GM11168 (cell line): ENCODE data around the gene WNT5B.
"Not testable (repeated sequence)": the region's sequence is repeated elsewhere in the genome, so short reads cannot be mapped to it uniquely, and the experiment has no call there.

ENCODE experiments used
- in situ Hi-C: fragments of 300-500 bp; cut with MboI; formaldehyde crosslinking; loops from one replicate; pipeline ENCODE4 v1.12.0; 2022; ENCODE audit warnings: low sequenced_read_pairs; ENCODE audit not compliant: unreplicated experiment

WNT5B gene

DNA sequence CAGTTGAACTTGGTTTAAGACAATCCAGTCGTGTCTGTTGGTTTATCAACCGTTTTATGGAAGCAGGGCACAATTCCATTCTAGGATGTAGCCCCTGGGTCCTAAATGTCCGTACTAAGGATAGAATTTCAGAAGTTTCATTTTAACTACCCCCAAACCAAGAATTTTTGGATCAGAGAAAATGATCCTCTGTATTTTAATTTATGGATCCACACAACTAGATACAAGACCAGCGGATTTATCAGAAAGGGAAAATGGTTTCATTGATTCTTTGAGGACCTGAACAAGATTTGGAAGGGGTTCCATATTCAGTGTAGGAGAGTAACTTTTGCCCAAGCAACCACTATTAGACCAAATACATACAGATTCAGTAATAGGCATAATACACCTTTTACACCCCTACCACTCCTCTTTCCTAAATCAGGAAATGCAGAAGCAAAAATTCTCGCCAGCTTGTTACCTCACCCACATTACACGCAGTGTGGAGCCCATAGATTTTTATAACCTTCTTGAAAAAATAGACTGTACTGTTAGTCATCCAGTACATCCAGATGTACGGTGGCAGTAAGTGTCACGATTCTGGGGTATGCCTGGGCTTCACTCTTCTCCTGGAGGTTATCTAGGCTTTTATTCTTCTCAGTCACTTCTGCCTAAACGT lies 33.2 kb upstream of the WNT5B start:
- in situ Hi-C loops, result no loop called here

DNA sequence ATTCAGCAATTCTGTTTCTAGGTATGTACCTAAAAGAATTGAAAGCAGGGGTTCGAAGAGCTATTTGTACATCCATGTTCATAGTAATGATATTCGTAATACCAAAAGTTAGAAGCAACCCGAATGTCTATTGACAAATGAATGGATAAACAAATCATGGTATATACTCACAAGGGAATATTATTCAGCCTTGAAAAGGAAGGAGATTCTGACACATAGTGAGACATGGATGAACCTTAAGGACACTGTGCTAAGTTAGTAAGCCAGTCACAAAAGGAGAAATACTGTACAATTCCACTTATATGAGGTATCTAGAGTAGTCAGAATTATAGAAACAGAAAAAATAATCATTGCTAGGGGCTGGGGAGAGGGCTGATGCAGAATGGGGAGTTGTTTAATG lies 30.3 kb upstream of the WNT5B start:
- in situ Hi-C loops, result no loop called here

DNA sequence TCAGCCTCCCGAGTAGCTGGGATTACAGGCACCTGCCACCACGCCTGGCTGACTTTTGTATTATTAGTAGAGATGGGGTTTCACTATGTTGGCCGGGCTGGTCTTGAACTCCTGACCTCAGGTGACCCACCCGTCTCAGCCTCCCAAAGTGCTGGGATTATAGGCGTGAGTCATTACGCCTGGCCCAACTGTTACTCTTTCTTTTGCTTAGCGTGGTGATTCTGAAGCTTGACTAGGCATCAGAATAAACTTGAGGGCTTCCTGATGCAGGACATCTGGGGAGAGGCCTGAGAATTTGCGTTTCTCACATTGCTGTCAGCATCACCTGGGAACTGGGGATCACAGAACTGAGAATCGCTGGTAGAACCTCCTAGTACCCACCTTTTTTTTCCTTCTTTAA lies 26.3 kb upstream of the WNT5B start:
- in situ Hi-C loops, result not testable (repeated sequence)

DNA sequence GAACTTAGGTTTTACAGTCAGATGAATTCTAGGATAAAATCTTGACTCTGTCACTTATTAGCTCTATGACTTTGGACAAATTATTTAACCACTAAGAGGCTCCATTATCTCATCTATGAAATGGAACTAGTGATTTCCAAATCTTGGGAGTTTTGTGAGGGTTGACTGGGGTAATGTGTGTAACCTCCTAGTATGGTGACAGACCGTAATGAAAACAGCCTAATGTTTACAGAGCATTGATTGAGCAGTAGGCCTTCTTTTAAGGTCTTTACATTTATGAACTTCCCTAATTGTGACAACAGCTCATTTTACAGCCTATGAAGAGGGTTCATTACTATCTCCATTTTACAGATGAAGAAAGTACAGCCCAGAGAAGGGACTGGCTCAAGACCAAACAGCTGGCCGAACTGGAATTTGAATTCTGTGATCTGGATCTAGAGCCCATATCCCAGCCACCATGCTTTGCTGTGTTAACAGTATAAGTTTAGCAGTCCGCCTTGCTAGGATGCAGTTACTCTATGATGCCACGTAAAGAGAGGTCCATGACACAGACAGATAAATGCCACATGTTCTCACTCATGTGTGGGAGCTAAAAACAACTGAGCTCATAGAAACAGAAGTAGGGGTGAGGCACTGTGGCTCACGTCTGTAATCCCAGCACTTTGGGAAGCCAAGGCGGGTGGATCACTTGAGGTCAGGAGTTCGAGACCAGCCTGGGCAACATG lies 25.6 kb upstream of the WNT5B start:
- in situ Hi-C loops, result no loop called here

DNA sequence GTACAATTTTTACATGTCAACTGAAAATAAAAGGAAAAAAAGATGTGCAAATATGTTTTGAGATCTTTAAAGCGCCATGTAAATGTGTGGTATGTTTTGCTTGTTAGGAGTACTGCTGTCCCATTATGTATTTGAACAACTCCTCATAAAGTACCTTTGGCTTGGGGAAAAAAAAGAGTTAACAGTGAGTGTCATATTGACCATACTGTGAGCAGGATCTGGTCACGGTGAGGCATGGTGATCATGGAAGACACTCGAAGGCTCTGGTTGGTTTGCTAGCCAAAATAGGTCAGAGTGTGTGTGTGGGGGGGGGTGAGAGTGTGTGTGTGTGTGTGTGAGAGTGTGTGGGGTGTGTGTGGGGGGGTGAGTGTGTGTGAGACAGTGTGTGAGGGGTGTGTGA lies 24.6 kb upstream of the WNT5B start:
- in situ Hi-C loops, result no loop called here

DNA sequence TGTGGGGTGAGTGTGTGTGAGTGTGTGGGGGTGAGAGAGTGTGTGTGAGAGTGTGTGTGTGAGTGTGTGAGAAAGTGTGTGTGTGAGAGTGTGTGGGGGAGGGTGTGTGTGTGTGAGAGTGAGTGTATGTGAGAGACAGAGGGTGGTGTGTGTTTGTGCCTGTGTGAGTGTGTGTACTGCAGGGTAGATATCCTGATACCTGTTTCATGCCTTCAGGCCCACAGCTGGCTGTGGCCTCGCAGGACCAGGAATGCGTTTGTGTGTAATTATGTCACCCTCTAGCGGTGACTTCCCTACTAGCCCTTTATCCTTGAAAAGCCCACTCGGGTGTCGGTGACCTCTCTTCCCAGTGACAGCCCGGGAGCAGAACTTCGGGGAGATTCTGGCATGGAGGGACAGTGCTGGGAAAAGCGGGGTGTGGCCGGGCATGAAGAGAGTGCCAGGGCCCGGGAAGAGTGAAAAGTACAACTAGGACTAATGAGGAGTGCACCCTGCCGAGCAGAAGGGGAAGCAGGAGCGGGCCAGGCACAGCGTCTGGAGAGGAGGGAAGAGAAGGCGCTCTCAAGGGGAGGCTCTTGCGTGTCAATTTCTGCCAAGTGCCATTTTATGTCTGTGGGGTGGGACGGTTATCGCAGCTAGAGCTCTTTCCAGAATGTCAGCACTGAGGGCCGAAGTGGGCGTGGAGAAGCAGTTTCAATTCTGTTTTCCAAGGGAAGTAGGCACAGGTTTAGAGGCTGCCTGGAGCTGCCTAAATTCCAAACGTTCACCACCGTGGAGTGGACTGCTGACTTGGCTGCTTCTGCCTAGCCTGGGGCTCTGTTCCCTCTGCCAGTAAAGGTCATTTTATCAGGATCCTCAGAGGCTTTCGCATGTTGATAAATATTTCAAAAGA lies 23.7 kb upstream of the WNT5B start:
- in situ Hi-C loops, result no loop called here

DNA sequence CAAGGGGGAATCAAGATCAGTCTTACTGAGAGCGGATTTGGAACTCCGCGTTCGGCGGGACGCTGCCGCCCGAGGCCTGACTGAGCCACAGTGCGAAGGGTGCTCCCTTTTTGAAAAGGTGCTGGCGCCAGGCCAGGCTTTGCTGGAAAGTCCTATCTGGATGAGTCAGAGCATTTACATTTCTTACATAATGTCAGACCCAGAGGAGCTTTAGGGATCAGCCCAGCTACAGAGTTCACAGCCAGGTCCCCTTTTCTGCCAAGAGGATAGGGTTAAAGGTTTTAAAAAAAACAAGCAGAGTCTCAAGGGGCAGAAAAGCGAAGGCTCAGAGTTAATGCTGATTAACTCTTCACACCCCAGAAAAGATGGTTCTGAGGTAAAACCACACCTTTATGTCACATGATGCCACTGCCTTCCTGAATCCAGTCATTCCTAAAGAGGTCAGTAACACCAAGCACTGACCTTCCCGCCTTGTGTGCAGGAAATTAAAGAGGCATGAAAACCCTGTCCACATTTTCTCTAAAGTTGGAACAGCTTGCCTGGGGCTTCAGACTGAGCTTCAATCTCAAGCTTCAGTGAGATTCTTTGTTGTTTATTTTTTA lies 22.9 kb upstream of the WNT5B start:
- in situ Hi-C loops, result no loop called here

DNA sequence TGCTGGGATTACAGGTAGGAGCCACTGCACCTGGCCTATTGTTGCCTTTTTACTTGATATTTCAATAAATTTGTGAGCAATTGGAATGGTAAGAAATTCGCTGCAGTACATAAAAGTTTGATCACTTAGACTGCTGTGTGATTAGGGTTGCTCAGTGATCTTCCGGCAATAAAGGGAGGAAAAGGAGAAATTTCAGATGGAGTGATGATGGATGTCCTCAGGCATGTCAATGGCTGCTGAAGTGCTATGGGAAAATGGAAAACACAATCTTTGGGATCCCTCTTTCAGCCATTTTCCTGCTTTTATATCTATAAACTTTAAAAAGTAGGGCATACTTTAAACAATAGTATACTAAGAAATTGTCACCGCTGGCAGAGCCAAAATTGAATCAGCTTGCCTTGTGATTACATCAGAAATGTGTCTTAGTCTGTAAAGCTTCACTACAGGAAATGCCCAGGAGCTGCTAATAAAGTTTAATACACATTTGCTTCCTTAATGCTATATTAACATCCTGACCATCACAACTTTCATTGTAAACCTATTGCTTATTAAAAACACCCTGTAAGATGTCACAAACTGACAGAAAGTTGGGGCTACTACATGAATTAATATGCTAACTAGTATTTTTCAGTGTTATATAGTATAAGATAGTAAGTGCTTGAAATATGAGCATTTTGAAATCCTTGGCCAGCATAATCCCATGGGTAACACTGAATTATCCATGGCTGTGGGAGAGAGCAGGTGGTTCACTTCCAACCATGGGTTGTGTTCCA lies 20.9 kb upstream of the WNT5B start:
- in situ Hi-C loops, result no loop called here

DNA sequence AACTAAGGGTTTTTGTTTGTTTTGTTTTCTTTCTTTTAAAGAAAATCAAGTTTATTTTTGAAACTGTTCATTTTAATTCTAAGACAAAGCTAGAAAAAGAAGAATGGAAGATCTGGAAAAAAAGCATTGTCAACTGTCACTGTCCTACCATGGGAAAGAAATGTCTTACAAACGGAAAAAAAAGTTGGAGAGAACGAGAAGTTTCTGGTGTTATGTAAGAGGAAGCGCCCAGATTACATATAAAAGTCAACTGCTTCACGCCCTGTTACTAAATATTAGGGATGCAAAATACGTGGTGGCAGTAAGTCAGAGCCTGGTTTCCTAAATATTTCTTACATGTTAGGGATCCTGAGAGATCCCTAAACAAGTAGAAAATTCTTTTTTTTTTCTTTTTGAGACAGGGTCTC lies 20.3 kb upstream of the WNT5B start:
- in situ Hi-C loops, result no loop called here

DNA sequence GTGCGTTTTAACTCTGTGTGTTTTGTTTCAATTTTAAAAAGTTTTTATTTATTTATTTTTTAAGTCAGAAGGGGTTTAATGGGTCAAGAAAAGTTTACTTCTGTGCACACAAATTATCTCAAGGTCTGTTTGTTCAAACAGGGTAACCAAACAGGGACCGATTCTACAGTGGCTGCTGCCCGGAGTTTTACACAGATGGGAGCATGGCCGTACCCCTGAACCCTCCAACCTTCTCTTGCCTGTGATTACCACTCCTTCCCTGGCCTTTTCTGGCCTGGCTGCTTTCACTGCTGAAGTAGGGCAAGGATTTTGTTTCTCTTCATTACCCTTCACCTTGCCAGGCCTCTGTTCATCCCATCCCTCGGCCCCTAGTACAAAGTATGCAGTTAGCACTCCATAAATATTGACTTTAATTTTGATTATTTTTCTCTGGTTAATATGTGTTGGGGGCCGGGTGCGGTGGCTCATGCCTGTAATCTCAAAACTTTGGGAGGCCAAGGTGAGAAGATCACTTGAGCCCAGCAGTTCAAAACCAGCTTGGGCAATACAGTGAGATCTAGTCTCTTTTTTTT lies 18.9 kb upstream of the WNT5B start:
- in situ Hi-C loops, result no loop called here

DNA sequence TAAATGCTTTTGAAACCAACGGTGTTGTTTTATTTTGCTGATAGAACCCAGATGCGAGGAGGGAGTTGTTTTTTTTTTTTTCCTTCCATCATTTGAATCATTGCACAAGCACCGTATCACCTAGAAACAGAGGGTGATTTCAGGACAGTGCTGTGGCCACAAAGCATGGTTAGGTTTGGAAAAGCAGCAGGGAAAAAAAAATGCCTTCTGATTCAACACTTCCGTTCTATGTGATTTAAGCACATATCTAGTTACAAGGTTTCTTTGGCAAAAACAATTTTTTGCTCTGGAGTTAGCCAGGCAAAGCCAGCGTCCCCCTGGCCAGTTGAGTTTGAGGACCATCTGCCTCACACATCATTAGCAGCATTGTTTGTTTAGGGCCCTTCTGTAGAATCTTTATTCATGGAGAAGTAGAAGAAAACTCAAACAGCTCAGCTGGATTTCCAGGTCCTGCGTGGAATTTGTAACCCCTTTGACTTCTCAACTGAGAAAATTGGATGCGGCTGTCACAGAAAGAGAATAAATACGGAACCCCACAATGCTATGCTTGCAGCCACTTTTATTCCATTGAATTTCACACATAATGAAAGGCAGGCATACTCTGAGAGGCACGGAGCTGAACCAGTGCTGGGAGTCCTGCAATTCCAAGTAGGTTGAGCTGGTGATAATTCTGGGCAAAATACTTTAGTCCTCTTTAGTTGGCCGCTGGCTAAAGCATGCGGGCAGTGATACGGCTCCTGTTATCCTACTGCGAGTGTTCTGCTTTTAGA lies 17.0 kb upstream of the WNT5B start:
- in situ Hi-C loops, result no loop called here

DNA sequence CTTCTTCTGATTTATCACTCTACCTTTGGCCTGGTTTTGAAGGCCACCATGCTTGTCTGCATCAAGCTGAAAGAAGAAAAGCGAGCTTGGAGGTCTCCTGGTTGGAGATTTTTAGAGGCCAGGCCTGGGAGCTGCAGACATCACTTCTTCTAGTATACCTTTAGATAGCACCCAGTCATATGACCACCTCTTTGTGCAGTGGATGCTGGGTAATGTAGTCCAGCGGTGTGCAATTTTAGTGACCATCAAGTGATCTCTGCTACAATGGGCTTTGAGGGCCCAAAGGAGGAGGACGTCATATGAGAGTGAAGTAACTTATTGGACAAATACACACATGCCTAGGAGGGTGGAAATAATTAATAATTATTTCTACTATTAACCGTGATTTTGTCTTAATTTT lies 15.2 kb upstream of the WNT5B start:
- in situ Hi-C loops, result no loop called here

DNA sequence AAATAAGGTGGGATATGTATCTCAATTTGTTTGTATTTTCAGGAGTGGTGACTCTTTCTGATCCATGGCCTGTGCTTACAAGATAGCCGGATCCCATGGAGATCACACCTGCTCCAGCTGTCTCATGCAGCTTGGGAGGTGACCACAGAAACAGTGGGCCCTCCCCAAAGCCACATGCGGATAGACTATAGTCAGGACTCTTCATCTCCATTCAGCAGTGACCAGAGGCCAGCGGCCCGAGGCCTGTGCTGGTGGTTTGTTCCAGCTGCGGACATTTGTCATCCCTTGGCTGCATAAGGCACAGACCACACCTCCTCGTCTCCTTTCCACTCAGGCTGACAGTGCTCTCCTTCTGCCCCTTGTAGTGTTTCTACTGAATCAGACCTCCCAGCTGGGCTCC lies 14.7 kb upstream of the WNT5B start:
- in situ Hi-C loops, result no loop called here

DNA sequence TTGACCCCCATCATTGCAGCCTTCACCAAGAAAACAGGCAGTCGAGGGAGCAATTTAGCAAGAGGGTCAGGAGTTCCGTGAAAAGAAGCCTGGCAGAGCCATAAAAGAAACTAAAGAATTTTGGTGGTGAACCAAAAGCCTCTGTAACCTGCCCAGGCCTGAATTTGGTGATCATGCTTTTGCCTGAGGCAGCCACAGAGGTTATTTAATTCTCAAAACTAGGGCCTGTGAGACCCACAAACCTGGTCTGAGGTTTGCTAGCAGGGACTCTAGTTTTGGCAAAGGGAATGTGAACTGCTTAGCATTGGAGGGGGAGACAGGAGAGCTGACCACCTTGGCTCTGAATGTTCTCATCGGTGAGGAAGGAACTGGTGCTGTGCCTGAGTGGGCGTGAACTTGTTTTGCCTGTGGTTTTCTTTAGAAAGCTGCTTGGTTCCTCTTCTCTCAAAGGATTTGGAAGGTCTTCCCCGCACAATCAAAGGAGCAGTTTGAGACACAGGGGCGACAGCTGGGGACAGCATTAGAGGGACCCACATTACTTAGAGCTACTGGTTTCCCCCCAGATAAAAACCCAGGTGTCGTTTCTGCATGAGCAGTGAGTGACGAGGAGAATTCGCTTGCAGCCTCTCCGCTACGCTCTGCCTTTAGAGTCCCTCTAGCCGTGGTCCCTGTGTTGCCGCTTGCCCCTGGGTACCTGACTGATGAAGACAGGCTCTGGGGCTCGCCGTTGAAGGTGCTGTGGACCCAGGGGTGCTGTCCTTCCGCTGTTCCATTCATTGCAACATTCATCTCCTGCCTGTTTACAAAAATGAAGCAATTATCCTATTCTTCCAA lies 12.6 kb upstream of the WNT5B start:
- in situ Hi-C loops, result no loop called here

DNA sequence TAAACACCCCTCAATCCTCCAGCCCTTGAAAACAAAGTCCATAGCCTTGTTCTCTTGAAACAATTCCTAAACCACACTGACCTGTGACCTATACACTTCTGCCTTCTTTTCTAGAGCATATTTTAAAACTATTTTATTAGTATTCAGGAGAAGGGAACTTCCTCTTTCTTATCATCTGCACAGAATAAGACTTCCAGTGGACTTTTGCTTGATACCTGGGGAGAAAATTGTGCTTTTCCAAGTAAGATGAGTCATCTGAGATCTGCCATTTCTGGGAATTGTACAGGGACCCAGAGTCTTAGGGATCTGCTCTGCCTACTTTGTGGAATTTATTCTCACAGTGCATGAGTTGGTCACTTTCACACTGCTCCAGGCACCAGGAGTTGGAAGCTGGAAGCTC lies 10.5 kb upstream of the WNT5B start:
- in situ Hi-C loops, result no loop called here

DNA sequence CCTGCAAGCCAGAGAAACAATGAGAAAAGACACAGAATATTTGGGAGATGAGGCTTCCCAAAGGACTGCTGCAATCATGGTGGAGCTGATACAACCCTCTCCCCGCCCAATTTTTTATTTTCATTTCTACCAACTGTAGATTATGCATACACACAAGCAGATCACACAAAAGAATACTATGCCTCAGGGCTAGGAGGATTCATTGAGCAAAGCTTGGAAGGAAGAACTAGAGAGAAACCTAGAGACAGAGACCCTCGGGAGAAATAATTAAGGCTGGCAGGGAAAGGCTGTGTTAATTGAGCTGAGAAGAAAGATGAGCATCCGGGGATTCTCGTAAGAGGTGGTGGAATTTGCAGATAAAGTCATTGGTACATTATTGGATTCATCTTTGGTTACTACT lies 9.9 kb upstream of the WNT5B start:
- in situ Hi-C loops, result no loop called here

DNA sequence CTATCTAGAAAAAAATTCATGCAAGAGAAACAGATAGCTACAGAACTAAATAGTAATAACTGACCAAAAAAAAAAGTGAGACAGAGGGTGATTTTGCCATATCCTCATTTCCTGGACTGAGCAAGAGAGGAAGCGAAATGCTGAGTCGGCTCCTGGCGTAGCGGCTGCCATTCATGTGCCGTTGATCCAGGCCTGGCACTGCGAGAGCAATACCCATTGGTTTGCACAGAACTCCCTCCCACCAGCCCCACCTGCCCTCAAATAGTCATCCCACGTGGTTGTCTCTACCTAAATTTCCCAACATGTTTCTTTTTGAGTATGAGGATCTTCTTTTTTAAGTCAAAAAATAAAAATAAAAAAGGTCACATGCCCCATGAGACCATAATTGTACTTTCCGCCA lies 9.4 kb upstream of the WNT5B start:
- in situ Hi-C loops, result no loop called here

DNA sequence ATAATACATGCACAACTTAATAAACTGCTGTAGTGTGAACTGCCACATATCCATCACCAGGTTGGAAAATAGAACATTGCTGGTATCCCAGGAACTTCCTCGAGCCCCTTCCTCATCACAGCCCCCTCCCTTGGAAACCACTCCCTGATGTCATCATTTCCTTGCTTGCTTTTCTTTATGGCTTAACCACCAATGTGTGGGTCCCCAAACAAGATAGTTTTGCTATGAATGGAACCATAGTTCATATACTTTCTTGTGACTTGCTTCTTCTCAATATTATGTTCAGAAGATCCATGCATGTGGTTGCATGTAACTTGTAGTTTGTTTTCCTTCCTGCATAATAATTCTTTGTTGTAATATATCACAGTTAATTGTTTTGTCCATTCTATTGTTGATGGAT lies 8.9 kb upstream of the WNT5B start:
- in situ Hi-C loops, result no loop called here
